H9 (cell line): ENCODE measurements around the gene POLR3H. TPM values are rescaled to one million over a fixed set of nuclear protein-coding genes. Genes with fewer than 3 reads are reported as not detected.

Experiments used
- DNase-seq: peaks from one replicate; pipeline ENCODE4 v3.0.0-alpha.2; 2017
- H2AFZ ChIP-seq: one replicate; pipeline ENCODE4 v1.6.1; 2013; ENCODE audit warnings: mild to moderate bottlenecking, low read length, control low read depth, moderate library complexity
- H2AK5ac ChIP-seq: 2 replicates; pipeline ENCODE4 v1.6.1; 2013; ENCODE audit warnings: low read length, control low read depth, mixed read lengths; ENCODE audit not compliant: insufficient read length
- H2BK120ac ChIP-seq: one replicate; pipeline ENCODE4 v1.6.1; 2013; ENCODE audit warnings: low read depth, mild to moderate bottlenecking, low read length, control low read depth, inconsistent platforms; ENCODE audit not compliant: poor library complexity, severe bottlenecking
- H2BK12ac ChIP-seq: 2 replicates; pipeline ENCODE4 v1.6.1; 2013; ENCODE audit warnings: low read length, control low read depth, mixed read lengths, low read depth; ENCODE audit not compliant: insufficient read length
- H2BK15ac ChIP-seq: 2 replicates; pipeline ENCODE4 v1.6.1; 2013; ENCODE audit warnings: low read depth, low read length, control low read depth
- H2BK20ac ChIP-seq: one replicate; pipeline ENCODE4 v1.6.1; 2013; ENCODE audit warnings: low read depth, mild to moderate bottlenecking, low read length, control low read depth, inconsistent platforms; ENCODE audit not compliant: poor library complexity, severe bottlenecking
- H2BK5ac ChIP-seq: 2 replicates; pipeline ENCODE4 v1.6.1; 2013; ENCODE audit warnings: low read length, control low read depth, mixed read lengths; ENCODE audit not compliant: insufficient read length
- H3K14ac ChIP-seq: 2 replicates; pipeline ENCODE4 v1.6.1; 2013; ENCODE audit warnings: low read length, control low read depth; ENCODE audit not compliant: insufficient read depth
- H3K18ac ChIP-seq: 2 replicates; pipeline ENCODE4 v1.6.1; 2013; ENCODE audit warnings: low read depth, mild to moderate bottlenecking, mixed read lengths, low read length, control low read depth; ENCODE audit not compliant: insufficient read length
- H3K23ac ChIP-seq: 2 replicates; pipeline ENCODE4 v1.6.1; 2013; ENCODE audit warnings: low read length, control low read depth, mixed read lengths, low read depth; ENCODE audit not compliant: insufficient read length
- H3K23me2 ChIP-seq: 2 replicates; pipeline ENCODE4 v1.6.1; 2013; ENCODE audit warnings: low read depth, mild to moderate bottlenecking, mixed read lengths, low read length, control low read depth; ENCODE audit not compliant: insufficient read length, poor library complexity, severe bottlenecking
- H3K27ac ChIP-seq: 2 replicates; pipeline ENCODE4 v1.5.1; 2013; ENCODE audit warnings: low read length, control low read depth, mixed read lengths, low read depth; ENCODE audit not compliant: insufficient read length
- H3K27me3 ChIP-seq: 2 replicates; pipeline ENCODE4 v1.6.1; 2013; ENCODE audit warnings: low read length, control low read depth, inconsistent platforms; ENCODE audit not compliant: insufficient read depth
- H3K4ac ChIP-seq: 2 replicates; pipeline ENCODE4 v1.6.1; 2013; ENCODE audit warnings: low read depth, mild to moderate bottlenecking, control low read depth, inconsistent platforms, low read length, moderate library complexity
- H3K4me1 ChIP-seq: 2 replicates; pipeline ENCODE4 v1.6.1; 2013; ENCODE audit warnings: low read length, control low read depth, inconsistent platforms; ENCODE audit not compliant: insufficient read depth
- H3K4me2 ChIP-seq: 2 replicates; pipeline ENCODE4 v1.6.1; 2013; ENCODE audit warnings: low read length, control low read depth, mixed read lengths; ENCODE audit not compliant: insufficient read length, insufficient read depth
- H3K56ac ChIP-seq: 2 replicates; pipeline ENCODE4 v1.6.1; 2013; ENCODE audit warnings: low read depth, mild to moderate bottlenecking, mixed read lengths, low read length, control low read depth; ENCODE audit not compliant: insufficient read length
- H3K79me1 ChIP-seq: 2 replicates; pipeline ENCODE4 v1.6.1; 2013; ENCODE audit warnings: low read depth, mild to moderate bottlenecking, moderate library complexity, low read length, control low read depth, inconsistent platforms; ENCODE audit not compliant: insufficient read depth, poor library complexity, severe bottlenecking
- H3K79me2 ChIP-seq: 2 replicates; pipeline ENCODE4 v1.6.1; 2013; ENCODE audit warnings: low read length, control low read depth, inconsistent platforms; ENCODE audit not compliant: insufficient read depth
- H3K9ac ChIP-seq: 2 replicates; pipeline ENCODE4 v1.6.1; 2013; ENCODE audit warnings: low read length, control low read depth, mixed read lengths; ENCODE audit not compliant: insufficient read length; ENCODE audit errors: extremely low read depth
- H3K9me3 ChIP-seq: one replicate; pipeline ENCODE4 v1.6.1; 2013; ENCODE audit warnings: low read depth, low read length, inconsistent platforms; ENCODE audit not compliant: control insufficient read depth
- H3T11ph ChIP-seq: one replicate; pipeline ENCODE4 v1.6.1; 2013; ENCODE audit warnings: mild to moderate bottlenecking, low read length, control low read depth, inconsistent platforms
- H4K20me1 ChIP-seq: one replicate; pipeline ENCODE4 v1.6.1; 2013; ENCODE audit not compliant: control insufficient read depth, insufficient read length, insufficient read depth
- H4K5ac ChIP-seq: 2 replicates; pipeline ENCODE4 v1.6.1; 2013; ENCODE audit warnings: low read depth, mild to moderate bottlenecking, mixed read lengths, low read length, control low read depth; ENCODE audit not compliant: insufficient read length
- H4K8ac ChIP-seq: replicated peaks from 2 replicates; pipeline ENCODE4 v1.6.1; 2013; ENCODE audit warnings: low read length, control low read depth, mixed read lengths, low read depth; ENCODE audit not compliant: insufficient read length
- H4K91ac ChIP-seq: 2 replicates; pipeline ENCODE4 v1.6.1; 2013; ENCODE audit warnings: low read depth, mild to moderate bottlenecking, moderate library complexity, mixed read lengths, low read length, control low read depth; ENCODE audit not compliant: insufficient read length
- H3K27ac Mint-ChIP-seq, 3 experiments: 2 replicates in 2 of 3; 3 replicates in 1 of 3; pipeline ENCODE4 v1.8.0; 2020 to 2021; ENCODE audit warnings: mixed read lengths in 3 of 3, mild to moderate bottlenecking in 1 of 3, moderate library complexity in 1 of 3
- H3K27me3 Mint-ChIP-seq: 2 replicates; pipeline ENCODE4 v1.8.0; 2021; ENCODE audit warnings: low read depth, mild to moderate bottlenecking, moderate library complexity, mixed read lengths
- H3K36me3 Mint-ChIP-seq, 3 experiments: 2 replicates in 2 of 3; 3 replicates in 1 of 3; pipeline ENCODE4 v1.8.0; 2020 to 2021; ENCODE audit warnings: low read depth in 3 of 3, mixed read lengths in 3 of 3; ENCODE audit not compliant: insufficient read depth in 1 of 3
- H3K4me1 Mint-ChIP-seq, 2 experiments: 2 replicates each; pipeline ENCODE4 v1.8.0; 2020; ENCODE audit warnings: mixed read lengths in 2 of 2
- H3K4me3 Mint-ChIP-seq, 2 experiments: 2 replicates in 1 of 2; 3 replicates in 1 of 2; pipeline ENCODE4 v1.8.0; 2020 to 2021; ENCODE audit warnings: mild to moderate bottlenecking in 2 of 2, mixed read lengths in 2 of 2, moderate library complexity in 1 of 2
- H3K9me3 Mint-ChIP-seq, 2 experiments: 2 replicates in 1 of 2; 3 replicates in 1 of 2; pipeline ENCODE4 v1.8.0; 2020; ENCODE audit warnings: mild to moderate bottlenecking in 2 of 2, mixed read lengths in 2 of 2, moderate library complexity in 1 of 2
- WGBS: extraction: QIAGEN DNeasy Blood & Tissue Kit; methylation state at CpG from one replicate; pipeline ENCODE4 v1.1.7; 2013; ENCODE audit warnings: missing lambda C conversion rate, low lambda C conversion rate, mixed read lengths; ENCODE audit not compliant: insufficient read length; ENCODE audit errors: extremely low coverage; 5-methylcytosine and 5-hydroxymethylcytosine counted together
- total RNA-seq: library from RNA; stranded (reverse); gene quantifications from 2 replicates; pipeline ENCODE4 v1.2.1, GENCODE V29; 2021
- TF ChIP-seq, protein P1 (sequence below): fragments of 200-600 bp; sonication (generic); conservative IDR thresholded peaks from 3 replicates; pipeline ENCODE4 v1.8.0; 2021; ENCODE audit warnings: antibody characterized with exemption, mild to moderate bottlenecking

The POLR3H gene
- total RNA-seq, 1 experiment from 2014 or later, result 68.2 TPM

DNA sequence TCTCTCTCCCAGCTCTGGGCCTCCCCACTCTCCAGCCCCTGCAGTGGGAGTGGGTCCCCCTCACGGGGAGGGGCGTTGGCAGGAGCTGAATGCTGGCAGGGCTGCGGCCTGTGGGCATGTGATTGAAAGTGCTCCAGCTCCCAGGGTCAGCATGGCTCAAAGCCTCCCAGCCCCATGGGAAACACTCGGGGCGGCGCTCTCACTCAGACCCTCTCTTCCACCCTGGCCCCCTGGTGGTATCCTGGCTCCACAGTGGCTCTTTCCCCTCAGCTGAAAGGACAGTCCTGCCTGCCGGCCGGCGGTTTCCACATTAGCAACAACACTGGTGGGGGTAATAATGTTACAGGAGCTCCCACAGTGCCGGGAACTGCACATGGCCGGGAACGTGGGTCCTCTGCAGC is 35.5 kb downstream of the POLR3H start:
- Histone ChIP-seq H3K27ac (no peak overlapping the region), H4K5ac (no peak overlapping the region), H3K27me3 (no peaks in the 10 kb centered on the region), H2BK120ac (no peak overlapping the region), H4K20me1 (no peaks in the 10 kb centered on the region), H4K8ac (no peak overlapping the region), H3K56ac (no peak overlapping the region), H2BK5ac (no peak overlapping the region), H2AK5ac (no peak overlapping the region), H3K23me2 (no peaks in the 10 kb centered on the region), H3K4me1 (peaks cover 5% of the 10 kb centered on the region; the same call in 1 of the 2 replicates), H3K9ac (no peak overlapping the region), H2BK15ac (no peak overlapping the region), H3K18ac (no peak overlapping the region), H3K79me1 (no peaks in the 10 kb centered on the region), H2BK12ac (no peak overlapping the region), H2AFZ (no peak overlapping the region), H3K14ac (no peak overlapping the region), H3K4me2 (no peak overlapping the region), H4K91ac (no peak overlapping the region), H3K79me2 (no peaks in the 10 kb centered on the region), H2BK20ac (no peak overlapping the region), H3K23ac (no peak overlapping the region), H3T11ph (no peak overlapping the region), H3K4ac (no peak overlapping the region), H3K9me3 (no peaks in the 10 kb centered on the region)
- DNase-seq, result peak; percentile 32
- Mint-ChIP-seq H3K4me1 (peaks cover 19 to 24% of the 10 kb centered on the region in 2 experiments), H3K4me3 (no peak overlapping the region), H3K9me3 (no peaks in the 10 kb centered on the region), H3K27me3 (no peaks in the 10 kb centered on the region), H3K27ac (peak overlapping the region in 1 of 3 experiments; percentile 83; a peak in 1 of 7 replicates), H3K36me3 (peaks cover 27 to 46% (median 34%) of the 10 kb centered on the region in 3 experiments; a peak in 6 of 7 replicates)
- no CpG with 5 or more reads among the region's 12 CpGs for WGBS
- TF ChIP-seq, protein P1, sequence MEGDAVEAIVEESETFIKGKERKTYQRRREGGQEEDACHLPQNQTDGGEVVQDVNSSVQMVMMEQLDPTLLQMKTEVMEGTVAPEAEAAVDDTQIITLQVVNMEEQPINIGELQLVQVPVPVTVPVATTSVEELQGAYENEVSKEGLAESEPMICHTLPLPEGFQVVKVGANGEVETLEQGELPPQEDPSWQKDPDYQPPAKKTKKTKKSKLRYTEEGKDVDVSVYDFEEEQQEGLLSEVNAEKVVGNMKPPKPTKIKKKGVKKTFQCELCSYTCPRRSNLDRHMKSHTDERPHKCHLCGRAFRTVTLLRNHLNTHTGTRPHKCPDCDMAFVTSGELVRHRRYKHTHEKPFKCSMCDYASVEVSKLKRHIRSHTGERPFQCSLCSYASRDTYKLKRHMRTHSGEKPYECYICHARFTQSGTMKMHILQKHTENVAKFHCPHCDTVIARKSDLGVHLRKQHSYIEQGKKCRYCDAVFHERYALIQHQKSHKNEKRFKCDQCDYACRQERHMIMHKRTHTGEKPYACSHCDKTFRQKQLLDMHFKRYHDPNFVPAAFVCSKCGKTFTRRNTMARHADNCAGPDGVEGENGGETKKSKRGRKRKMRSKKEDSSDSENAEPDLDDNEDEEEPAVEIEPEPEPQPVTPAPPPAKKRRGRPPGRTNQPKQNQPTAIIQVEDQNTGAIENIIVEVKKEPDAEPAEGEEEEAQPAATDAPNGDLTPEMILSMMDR, result peak; percentile 30; the same call in 2 of the 3 replicates
